ENCODE data around the gene RNF182.

DNA sequence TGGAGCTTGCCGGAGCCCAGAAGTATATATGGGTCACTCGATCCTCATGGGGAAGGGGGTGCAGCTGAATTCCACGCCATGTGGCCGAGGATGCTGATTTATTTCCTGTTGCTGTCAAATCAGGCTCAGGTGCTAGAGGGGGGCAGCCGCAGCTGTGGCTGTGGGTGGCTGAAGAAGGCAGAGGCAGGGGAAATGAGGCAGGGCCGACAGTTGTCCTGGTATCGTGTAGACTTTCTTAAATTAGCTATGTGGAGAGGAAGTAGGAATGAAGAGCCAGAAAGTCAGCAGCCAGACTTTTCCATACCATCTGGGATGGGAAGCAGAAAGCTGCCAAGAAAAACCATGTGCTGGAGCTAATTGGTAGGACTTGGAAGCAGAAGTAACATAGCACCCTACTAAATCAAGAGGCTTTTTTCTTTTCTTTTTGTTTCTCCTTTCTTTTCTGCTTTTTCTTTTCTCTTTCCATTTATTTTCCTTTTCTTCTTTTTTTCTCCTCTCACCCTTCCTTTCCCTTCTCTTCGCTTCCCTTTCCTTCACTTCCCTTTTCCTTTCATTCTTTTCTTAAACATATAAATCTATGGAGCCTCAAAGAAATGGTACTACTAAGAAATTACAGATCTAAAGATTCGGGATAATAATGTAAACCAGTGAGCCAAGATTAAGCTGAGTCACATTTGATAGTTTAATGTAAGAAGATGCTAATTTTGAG is 102.2 kb downstream of the RNF182 start:
- TF ChIP-seq, protein P1, sequence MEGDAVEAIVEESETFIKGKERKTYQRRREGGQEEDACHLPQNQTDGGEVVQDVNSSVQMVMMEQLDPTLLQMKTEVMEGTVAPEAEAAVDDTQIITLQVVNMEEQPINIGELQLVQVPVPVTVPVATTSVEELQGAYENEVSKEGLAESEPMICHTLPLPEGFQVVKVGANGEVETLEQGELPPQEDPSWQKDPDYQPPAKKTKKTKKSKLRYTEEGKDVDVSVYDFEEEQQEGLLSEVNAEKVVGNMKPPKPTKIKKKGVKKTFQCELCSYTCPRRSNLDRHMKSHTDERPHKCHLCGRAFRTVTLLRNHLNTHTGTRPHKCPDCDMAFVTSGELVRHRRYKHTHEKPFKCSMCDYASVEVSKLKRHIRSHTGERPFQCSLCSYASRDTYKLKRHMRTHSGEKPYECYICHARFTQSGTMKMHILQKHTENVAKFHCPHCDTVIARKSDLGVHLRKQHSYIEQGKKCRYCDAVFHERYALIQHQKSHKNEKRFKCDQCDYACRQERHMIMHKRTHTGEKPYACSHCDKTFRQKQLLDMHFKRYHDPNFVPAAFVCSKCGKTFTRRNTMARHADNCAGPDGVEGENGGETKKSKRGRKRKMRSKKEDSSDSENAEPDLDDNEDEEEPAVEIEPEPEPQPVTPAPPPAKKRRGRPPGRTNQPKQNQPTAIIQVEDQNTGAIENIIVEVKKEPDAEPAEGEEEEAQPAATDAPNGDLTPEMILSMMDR (IDR thresholded peaks at IDR 0.05), result no peak
- TF ChIP-seq POLR2A (IDR thresholded peaks at IDR 0.05; ENCODE audit: low read depth) (no peak), EP300 (IDR thresholded peaks at IDR 0.05) (no peak)

Measured in esophagus muscularis mucosa (tissue), 4 donors.